Testis (tissue), 5 donors: ENCODE data around the gene OR52N1. TPM values are rescaled to one million over a fixed set of nuclear protein-coding genes. Genes with fewer than 3 reads are reported as not detected.

Source experiments
- DNase-seq: peaks from one replicate; pipeline ENCODE4 v3.0.0-alpha.2; 2019
- H3K27ac ChIP-seq, 2 donors: fragments of 200-600 bp; sonication (generic); one replicate each; pipeline ENCODE4 v1.5.1; 2019
- H3K27me3 ChIP-seq: fragments of 200-600 bp; sonication (generic); one replicate; pipeline ENCODE4 v1.5.1; 2019
- H3K36me3 ChIP-seq: fragments of 200-600 bp; sonication (generic); one replicate; pipeline ENCODE4 v1.5.1; 2017; ENCODE audit warnings: low read depth; ENCODE audit errors: missing control alignments
- H3K4me1 ChIP-seq: fragments of 200-600 bp; sonication (generic); one replicate; pipeline ENCODE4 v1.5.1; 2019
- H3K4me3 ChIP-seq, 2 donors: fragments of 200-600 bp; sonication (generic); one replicate each; pipeline ENCODE4 v1.5.1; 2017 to 2019
- H3K9me3 ChIP-seq: fragments of 200-600 bp; sonication (generic); one replicate; pipeline ENCODE4 v1.5.1; 2017
- CTCF ChIP-seq, 3 experiments: fragments of 450-650 bp in 2 of 3; fragments of 200-600 bp in 1 of 3; sonication (generic) in 1 of 3; IDR thresholded peaks; one replicate each; pipeline ENCODE4 v1.5.1; 2016 to 2019; ENCODE audit warnings: antibody characterized with exemption in 3 of 3, mild to moderate bottlenecking in 2 of 3, moderate library complexity in 1 of 3
- POLR2A ChIP-seq: fragments of 450-650 bp; IDR thresholded peaks from one replicate; pipeline ENCODE4 v1.6.1; 2017; ENCODE audit warnings: antibody characterized with exemption, mild to moderate bottlenecking, moderate library complexity
- WGBS, 2 donors: methylation state at CpG; one replicate each; pipeline ENCODE4 v1.1.5; 2018; 5-methylcytosine and 5-hydroxymethylcytosine counted together
- intact Hi-C: fragments of 100-400 bp; cut with DNase I; formaldehyde crosslinking; loops from one replicate; pipeline ENCODE4 v1.15.1; 2023; ENCODE audit warnings: low total_unique reads
- long read RNA-seq, 2 donors: transcript quantifications; one replicate each; lab custom pipeline, GENCODE V29; 2026
- polyA plus RNA-seq: library from polyadenylated mRNA; stranded (reverse); fragments of 350-450 nt; fragmentation: Illumina TruSeq; extraction: RNeasy Lipid Tissue Mini Kit (QIAGEN cat#74804); gene quantifications from one replicate; pipeline ENCODE4 v1.2.3, GENCODE V29; 2014; ENCODE audit warnings: low read depth, low replicate concordance; ENCODE audit not compliant: insufficient read depth
- total RNA-seq, 2 donors: library from RNA; depleted of rRNA; stranded (reverse); fragments of >200 nt; gene quantifications; one replicate each; pipeline ENCODE4 v1.2.3, GENCODE V29; 2016

The OR52N1 gene
- total RNA-seq: 1 to 10 TPM; 1.6 to 1.7 TPM
- polyA plus RNA-seq: not detected
- long read RNA-seq, donor 1: 0 reads
- long read RNA-seq, donor 2: 0 reads

GRCh38 chr11:5791165-5791564 is at the start of gene OR52N1:
Gene OR52N1 (minus strand): TSS chr11:5791265. CDS start chr11:5788816, 2,449 bp downstream.
- no peak for TF ChIP-seq POLR2A
- TF ChIP-seq CTCF (IDR thresholded peaks at IDR 0.05): no peak
- H3K9me3 ChIP-seq: no peaks in the 10 kb centered on the region
- no peak for DNase-seq
- H3K36me3 ChIP-seq: no peaks in the 10 kb centered on the region
- no peaks in the 10 kb centered on the region for H3K27me3 ChIP-seq
- WGBS, 2 donors: 81 to 86% methylated on average over 3 of the region's 3 CpGs
- intact Hi-C loops: no loop called here
- H3K4me1 ChIP-seq: no peaks in the 10 kb centered on the region
- no peak within 1 kb of the TSS for H3K4me3 ChIP-seq
- H3K27ac ChIP-seq: no peak within 1 kb of the TSS

GRCh38 chr11:5837695-5838094 is 46.6 kb upstream of the OR52N1 start:
- intact Hi-C loops: no loop called here
- Histone ChIP-seq H3K36me3 (no peaks in the 10 kb centered on the region), H3K4me1 (no peaks in the 10 kb centered on the region), H3K9me3 (no peaks in the 10 kb centered on the region), H3K4me3 (no peak overlapping the region), H3K27me3 (no peaks in the 10 kb centered on the region), H3K27ac (no peak overlapping the region)
- WGBS, 2 donors: 87 to 90% methylated on average over 2 of the region's 2 CpGs
- no peak for DNase-seq
- TF ChIP-seq CTCF (IDR thresholded peaks at IDR 0.05) (no peak), POLR2A (no peak)

GRCh38 chr11:5833446-5833845 is 42.4 kb upstream of the OR52N1 start:
- H3K9me3 ChIP-seq: no peaks in the 10 kb centered on the region
- no peaks in the 10 kb centered on the region for H3K27me3 ChIP-seq
- H3K4me1 ChIP-seq: no peaks in the 10 kb centered on the region
- no peak overlapping the region for H3K27ac ChIP-seq
- no peak for DNase-seq
- no peak for TF ChIP-seq POLR2A
- no peak for TF ChIP-seq CTCF (IDR thresholded peaks at IDR 0.05)
- no peak overlapping the region for H3K4me3 ChIP-seq
- no peaks in the 10 kb centered on the region for H3K36me3 ChIP-seq
- intact Hi-C loops: no loop called here
- 67 to 69% methylated on average over 2 of the region's 2 CpGs for WGBS, 2 donors

GRCh38 chr11:5831196-5831829 is 40.2 kb upstream of the OR52N1 start:
- Histone ChIP-seq H3K9me3 (no peaks in the 10 kb centered on the region), H3K27me3 (no peaks in the 10 kb centered on the region), H3K4me1 (no peaks in the 10 kb centered on the region), H3K4me3 (no peak overlapping the region), H3K27ac (no peak overlapping the region), H3K36me3 (no peaks in the 10 kb centered on the region)
- DNase-seq: no peak
- no peak for TF ChIP-seq POLR2A
- no peak for TF ChIP-seq CTCF (IDR thresholded peaks at IDR 0.05)
- intact Hi-C loops: no loop called here
- WGBS, 2 donors: 81% methylated on average over 6 of the region's 6 CpGs
